GM10248 (cell line): Measurements from ENCODE around the gene PALM.

Experiments
- CTCF ChIA-PET: fragments of 300-600 bp; sonication (Branson Sonifier 250); formaldehyde crosslinking; extraction: SDS; loops from one replicate; lab custom pipeline; 2021; ENCODE audit warnings: antibody characterized with exemption; lab: Yijun Ruan, JAX
- POLR2A ChIA-PET: fragments of 350-650 bp; sonication (Branson Sonifier 250); formaldehyde crosslinking; extraction: SDS; loops from one replicate; lab custom pipeline; 2020; ENCODE audit warnings: antibody characterized with exemption; lab: Yijun Ruan, JAX
- DNase-seq: peaks from one replicate; pipeline ENCODE4 v3.0.0; 2012; ENCODE audit errors: extremely low spot score
- CTCF ChIP-seq: IDR thresholded peaks from 2 replicates; pipeline ENCODE4 v1.5.1; 2012; ENCODE audit warnings: mild to moderate bottlenecking, low read depth; ENCODE audit errors: extremely low read depth, missing control alignments, control extremely low read depth

PALM gene

GRCh38 chr19:746208-746819 is 37.6 kb downstream of the PALM start:
- no peak for TF ChIP-seq CTCF
- no peak for DNase-seq
- ChIA-PET CTCF (interaction anchor here (1.3 kb wide), 1 partner anchor 12 kb away, joined by 3 read pairs; no protein-coding TSS in a partner anchor), POLR2A (no interaction called here)

- CTCF ChIA-PET, result interaction anchor here (0.7 kb wide), 1 partner anchor 14 kb away, joined by 3 read pairs; no protein-coding TSS in a partner anchor
- POLR2A ChIA-PET, result no interaction called here
- no peak for DNase-seq
- no peak for TF ChIP-seq CTCF
Measured at GRCh38 chr19:746956-747355, 38.2 kb downstream of the PALM start.

GRCh38 chr19:747432-748273 is 38.9 kb downstream of the PALM start:
- POLR2A ChIA-PET, result no interaction called here
- CTCF ChIA-PET, result interaction anchor here (0.7 kb wide), 1 partner anchor 13 kb away, joined by 3 read pairs; no protein-coding TSS in a partner anchor
- no peak for DNase-seq
- TF ChIP-seq CTCF, result no peak

GRCh38 chr19:748274-748598 is 39.5 kb downstream of the PALM start:
- ChIA-PET POLR2A (no interaction called here), CTCF (no interaction called here)
- no peak for TF ChIP-seq CTCF
- DNase-seq, result no peak

- CTCF ChIA-PET, result interaction anchor here (1.0 kb wide), 2 partner anchors 10 to 16 kb away, joined by 3 to 4 read pairs; no protein-coding TSS in a partner anchor
- no peak for DNase-seq
- POLR2A ChIA-PET, result no interaction called here
- TF ChIP-seq CTCF, result no peak
Measured at GRCh38 chr19:749811-750210, 41.1 kb downstream of the PALM start.

- no peak for DNase-seq
- no peak for TF ChIP-seq CTCF
- POLR2A ChIA-PET, result no interaction called here
- CTCF ChIA-PET, result no interaction called here
Measured at GRCh38 chr19:750640-751423, 42.1 kb downstream of the PALM start, which contains the start of gene MISP. Gene MISP (plus strand): TSS chr19:751112. CDS start chr19:756947, 5,835 bp downstream.
